Colonic mucosa (tissue), 4 donors: ENCODE data around the gene SUV39H1. TPM values are rescaled to one million over a fixed set of nuclear protein-coding genes. Genes with fewer than 3 reads are reported as not detected.

Experiments
- DNase-seq: peaks from one replicate; pipeline ENCODE4 v3.0.0-alpha.2; 2020
- H3K27ac ChIP-seq: fragments of 200-600 bp; one replicate; pipeline ENCODE4 v1.8.0; 2021
- H3K27me3 ChIP-seq: fragments of 200-600 bp; one replicate; pipeline ENCODE4 v1.8.0; 2021
- H3K36me3 ChIP-seq: fragments of 200-600 bp; one replicate; pipeline ENCODE4 v1.8.0; 2021
- H3K4me1 ChIP-seq: fragments of 200-600 bp; one replicate; pipeline ENCODE4 v1.8.0; 2021; ENCODE audit warnings: mild to moderate bottlenecking
- H3K4me3 ChIP-seq: fragments of 200-600 bp; one replicate; pipeline ENCODE4 v1.8.0; 2021
- H3K9ac ChIP-seq, 2 donors: one replicate each; pipeline ENCODE4 v1.7.0; 2013; ENCODE audit warnings: control low read depth in 2 of 2, low read depth in 2 of 2, low read length in 2 of 2
- H3K9me3 ChIP-seq: fragments of 200-600 bp; one replicate; pipeline ENCODE4 v1.8.0; 2021
- intact Hi-C: fragments of 100-400 bp; cut with DNase I; formaldehyde crosslinking; loops from one replicate; pipeline ENCODE4 v1.14.1; 2022
- total RNA-seq, 2 donors: library from RNA; stranded (reverse); fragmentation: NEBNext Ultra II Directional in 1 of 2; extraction: Animal tissue kit (Norgen Biotek cat#: 25700) in 1 of 2; gene quantifications; one replicate each; pipeline ENCODE4 v1.2.1, GENCODE V29; 2021
- TF ChIP-seq, protein P1 (sequence below): fragments of 200-600 bp; IDR thresholded peaks from one replicate; pipeline ENCODE4 v1.8.0; 2022; ENCODE audit warnings: antibody characterized with exemption, mild to moderate bottlenecking
- donor health status: healthy.
- donor health status: DM: no; HTN: no; CAD: no.
- donor health status: DM: no; HTN: no; CAD: no.

Gene SUV39H1
- total RNA-seq, 2 donors from 2014 or later, result 4.8 to 16.8 TPM

DNA sequence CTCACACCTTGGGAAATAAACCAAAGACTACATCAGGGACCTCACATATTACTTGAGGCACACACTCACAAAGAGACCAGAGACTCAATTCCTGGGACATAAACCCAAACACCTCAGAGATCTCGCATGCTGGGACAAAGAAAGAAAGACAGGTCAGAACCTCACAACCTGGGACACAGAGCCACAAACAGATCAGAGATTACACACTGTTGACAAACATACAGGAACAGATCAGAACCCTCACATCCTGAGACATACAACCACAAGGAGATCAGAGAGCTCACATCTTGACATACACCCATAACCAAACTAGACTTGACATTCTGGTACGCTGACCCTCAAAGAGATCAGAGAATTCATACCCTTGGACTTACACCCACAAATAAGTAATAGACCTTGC is 17.3 kb downstream of the SUV39H1 start:
- Histone ChIP-seq H3K4me3 (no peak overlapping the region), H3K27ac (no peak overlapping the region), H3K9ac (no peak overlapping the region), H3K4me1 (no peaks in the 10 kb centered on the region), H3K9me3 (no peaks in the 10 kb centered on the region), H3K27me3 (no peaks in the 10 kb centered on the region), H3K36me3 (no peaks in the 10 kb centered on the region)
- no peak for DNase-seq
- intact Hi-C loops, result no loop called here
- TF ChIP-seq, protein P1, sequence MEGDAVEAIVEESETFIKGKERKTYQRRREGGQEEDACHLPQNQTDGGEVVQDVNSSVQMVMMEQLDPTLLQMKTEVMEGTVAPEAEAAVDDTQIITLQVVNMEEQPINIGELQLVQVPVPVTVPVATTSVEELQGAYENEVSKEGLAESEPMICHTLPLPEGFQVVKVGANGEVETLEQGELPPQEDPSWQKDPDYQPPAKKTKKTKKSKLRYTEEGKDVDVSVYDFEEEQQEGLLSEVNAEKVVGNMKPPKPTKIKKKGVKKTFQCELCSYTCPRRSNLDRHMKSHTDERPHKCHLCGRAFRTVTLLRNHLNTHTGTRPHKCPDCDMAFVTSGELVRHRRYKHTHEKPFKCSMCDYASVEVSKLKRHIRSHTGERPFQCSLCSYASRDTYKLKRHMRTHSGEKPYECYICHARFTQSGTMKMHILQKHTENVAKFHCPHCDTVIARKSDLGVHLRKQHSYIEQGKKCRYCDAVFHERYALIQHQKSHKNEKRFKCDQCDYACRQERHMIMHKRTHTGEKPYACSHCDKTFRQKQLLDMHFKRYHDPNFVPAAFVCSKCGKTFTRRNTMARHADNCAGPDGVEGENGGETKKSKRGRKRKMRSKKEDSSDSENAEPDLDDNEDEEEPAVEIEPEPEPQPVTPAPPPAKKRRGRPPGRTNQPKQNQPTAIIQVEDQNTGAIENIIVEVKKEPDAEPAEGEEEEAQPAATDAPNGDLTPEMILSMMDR, result no peak

DNA sequence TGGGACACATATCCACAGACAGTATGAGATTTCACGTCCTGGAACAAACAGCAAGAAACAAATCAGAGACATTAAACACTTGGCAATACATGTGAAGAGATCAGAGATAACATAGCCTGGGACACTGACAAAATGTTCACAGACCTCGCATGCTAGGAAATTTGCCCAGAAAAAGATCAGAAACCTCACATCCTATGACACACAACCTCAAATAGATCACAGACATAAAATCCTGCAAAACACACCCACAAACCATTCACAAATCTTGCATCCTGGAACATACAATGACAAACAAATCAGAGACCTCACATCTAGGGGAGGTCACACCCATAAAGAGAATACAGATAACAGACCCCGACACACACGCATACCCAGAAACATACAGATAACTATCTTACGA is 18.0 kb downstream of the SUV39H1 start:
- no peak overlapping the region for H3K9ac ChIP-seq

DNA sequence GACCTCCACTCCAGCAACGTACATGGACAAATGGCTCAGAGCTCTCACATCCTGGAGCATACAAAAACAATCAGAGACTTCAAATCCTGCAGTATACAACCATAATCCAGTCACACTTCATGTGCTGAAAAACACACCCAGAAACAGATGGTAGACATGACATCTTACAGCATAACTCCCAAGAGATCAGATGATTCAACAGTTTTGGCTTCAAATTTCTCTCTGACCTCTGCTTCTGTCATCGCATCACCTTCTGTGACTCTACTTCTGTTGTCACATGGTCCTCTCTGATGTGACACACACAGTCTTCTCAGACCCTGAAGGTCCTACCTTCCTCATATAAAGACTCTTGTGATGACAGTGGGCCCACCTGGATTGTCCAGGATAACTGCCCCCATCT is 18.5 kb downstream of the SUV39H1 start:
- H3K4me3 ChIP-seq, result no peak overlapping the region
- intact Hi-C loops, result no loop called here
- no peak overlapping the region for H3K9ac ChIP-seq
- H3K9me3 ChIP-seq, result no peaks in the 10 kb centered on the region
- no peaks in the 10 kb centered on the region for H3K4me1 ChIP-seq
- TF ChIP-seq, protein P1, result no peak
- no peak for DNase-seq
- H3K27me3 ChIP-seq, result no peaks in the 10 kb centered on the region
- no peak overlapping the region for H3K27ac ChIP-seq
- H3K36me3 ChIP-seq, result no peaks in the 10 kb centered on the region

More for the DNA sequence above, 18.0 kb downstream of the SUV39H1 start:
- Histone ChIP-seq H3K4me1 (no peaks in the 10 kb centered on the region), H3K36me3 (no peaks in the 10 kb centered on the region), H3K27me3 (no peaks in the 10 kb centered on the region), H3K4me3 (no peak overlapping the region), H3K27ac (no peak overlapping the region), H3K9me3 (no peaks in the 10 kb centered on the region)
- no peak for DNase-seq
- intact Hi-C loops, result no loop called here
- TF ChIP-seq, protein P1, result no peak

DNA sequence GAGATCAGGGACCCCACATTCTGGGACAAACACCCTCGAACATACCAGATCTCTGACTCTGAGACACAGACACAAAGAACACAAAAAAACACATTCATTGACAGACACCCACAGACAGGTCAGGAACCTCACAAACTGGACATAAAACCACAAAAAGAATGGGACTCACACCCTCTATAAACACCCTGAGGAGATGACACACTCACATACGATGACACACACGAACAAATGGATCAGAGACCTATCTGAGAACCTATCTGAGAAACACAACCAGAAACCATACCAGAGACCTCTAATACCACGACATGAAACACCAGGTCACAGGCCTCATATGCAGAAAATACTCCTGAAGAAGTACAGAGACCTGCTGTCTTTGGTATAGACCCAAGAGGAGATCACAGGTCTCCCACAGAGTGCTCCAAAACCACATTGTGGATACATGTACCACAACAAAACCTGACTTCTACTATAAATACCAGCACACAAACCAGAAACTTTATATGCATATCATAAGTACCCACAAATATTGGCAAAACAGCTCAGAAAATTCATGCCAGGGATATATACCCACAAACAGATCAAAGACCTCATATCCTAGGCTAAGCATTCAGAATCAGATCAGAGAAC is 19.5 kb downstream of the SUV39H1 start:
- no peak for DNase-seq
- intact Hi-C loops, result no loop called here
- no peak overlapping the region for H3K4me3 ChIP-seq
- no peak overlapping the region for H3K9ac ChIP-seq
- H3K27ac ChIP-seq, result no peak overlapping the region
- no peaks in the 10 kb centered on the region for H3K4me1 ChIP-seq
- no peaks in the 10 kb centered on the region for H3K36me3 ChIP-seq
- TF ChIP-seq, protein P1, result no peak
- no peaks in the 10 kb centered on the region for H3K9me3 ChIP-seq
- H3K27me3 ChIP-seq, result no peaks in the 10 kb centered on the region

DNA sequence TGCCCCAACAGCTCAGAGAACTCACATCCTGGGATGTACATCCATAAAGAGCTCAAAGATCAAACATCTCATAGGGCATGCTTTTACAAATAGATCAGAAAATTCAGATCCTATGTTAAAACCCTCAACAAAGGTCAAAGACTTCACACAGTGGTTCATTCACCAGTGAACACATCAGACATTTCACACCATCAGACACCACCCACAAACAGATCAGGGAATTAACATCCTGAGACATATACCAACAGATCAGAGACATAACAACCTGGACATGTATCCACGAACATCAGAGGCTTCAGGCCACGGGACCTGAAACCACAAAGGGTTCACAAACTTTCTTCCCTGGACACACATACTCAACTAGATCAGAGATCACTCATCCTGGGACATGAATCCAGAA is 23.4 kb downstream of the SUV39H1 start:
- TF ChIP-seq, protein P1, result no peak

More for the DNA sequence above, 23.4 kb downstream of the SUV39H1 start:
- intact Hi-C loops, result no loop called here
- H3K27ac ChIP-seq, result no peak overlapping the region
- no peak overlapping the region for H3K9ac ChIP-seq
- no peaks in the 10 kb centered on the region for H3K4me1 ChIP-seq
- DNase-seq, result no peak
- no peaks in the 10 kb centered on the region for H3K9me3 ChIP-seq
- H3K36me3 ChIP-seq, result no peaks in the 10 kb centered on the region
- no peak overlapping the region for H3K4me3 ChIP-seq
- no peaks in the 10 kb centered on the region for H3K27me3 ChIP-seq
